PFSK-1 (cell line): Measurements from ENCODE around the gene FOLR2.

Experiments used
- POLR2AphosphoS5 ChIP-seq: IDR thresholded peaks from 2 replicates; pipeline ENCODE4 v1.6.1; 2012; ENCODE audit warnings: low read depth, mild to moderate bottlenecking, control low read depth, low read length, moderate library complexity
- SIN3A ChIP-seq: IDR thresholded peaks from 2 replicates; pipeline ENCODE4 v1.6.1; 2012; ENCODE audit warnings: mild to moderate bottlenecking, low read length, moderate library complexity, borderline replicate concordance; ENCODE audit not compliant: insufficient read depth
- TF ChIP-seq, protein P1 (sequence below), 2 experiments: IDR thresholded peaks; 2 replicates each; pipeline versions ENCODE4 v1.6.1 to v1.8.0; 2011 to 2012; ENCODE audit warnings: low read depth in 2 of 2, low read length in 2 of 2, control low read depth in 1 of 2, inconsistent platforms in 1 of 2, mild to moderate bottlenecking in 1 of 2, moderate library complexity in 1 of 2; ENCODE audit not compliant: insufficient read depth in 1 of 2

DNA sequence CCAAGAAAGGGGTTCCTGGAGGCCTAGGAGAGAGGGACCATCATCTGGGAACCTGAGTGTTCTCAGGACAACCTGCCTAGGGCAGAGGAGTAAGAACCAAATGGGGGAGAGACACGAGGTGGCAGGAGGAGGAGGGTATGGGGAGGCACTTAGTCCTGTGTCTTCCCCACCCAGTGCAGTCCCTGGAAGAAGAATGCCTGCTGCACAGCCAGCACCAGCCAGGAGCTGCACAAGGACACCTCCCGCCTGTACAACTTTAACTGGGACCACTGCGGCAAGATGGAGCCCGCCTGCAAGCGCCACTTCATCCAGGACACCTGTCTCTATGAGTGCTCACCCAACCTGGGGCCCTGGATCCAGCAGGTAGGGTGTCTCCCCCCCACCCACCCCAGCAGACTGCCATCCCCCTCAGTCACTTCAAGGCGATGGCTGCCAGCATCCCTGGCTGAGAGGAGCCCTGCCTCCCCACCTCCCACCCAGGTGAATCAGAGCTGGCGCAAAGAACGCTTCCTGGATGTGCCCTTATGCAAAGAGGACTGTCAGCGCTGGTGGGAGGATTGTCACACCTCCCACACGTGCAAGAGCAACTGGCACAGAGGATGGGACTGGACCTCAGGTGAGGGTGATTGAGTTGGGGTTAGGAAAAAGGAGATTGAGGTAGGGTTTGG is 4.2 kb downstream of the FOLR2 start:
- TF ChIP-seq SIN3A (no peak), POLR2AphosphoS5 (no peak)
- TF ChIP-seq, protein P1, sequence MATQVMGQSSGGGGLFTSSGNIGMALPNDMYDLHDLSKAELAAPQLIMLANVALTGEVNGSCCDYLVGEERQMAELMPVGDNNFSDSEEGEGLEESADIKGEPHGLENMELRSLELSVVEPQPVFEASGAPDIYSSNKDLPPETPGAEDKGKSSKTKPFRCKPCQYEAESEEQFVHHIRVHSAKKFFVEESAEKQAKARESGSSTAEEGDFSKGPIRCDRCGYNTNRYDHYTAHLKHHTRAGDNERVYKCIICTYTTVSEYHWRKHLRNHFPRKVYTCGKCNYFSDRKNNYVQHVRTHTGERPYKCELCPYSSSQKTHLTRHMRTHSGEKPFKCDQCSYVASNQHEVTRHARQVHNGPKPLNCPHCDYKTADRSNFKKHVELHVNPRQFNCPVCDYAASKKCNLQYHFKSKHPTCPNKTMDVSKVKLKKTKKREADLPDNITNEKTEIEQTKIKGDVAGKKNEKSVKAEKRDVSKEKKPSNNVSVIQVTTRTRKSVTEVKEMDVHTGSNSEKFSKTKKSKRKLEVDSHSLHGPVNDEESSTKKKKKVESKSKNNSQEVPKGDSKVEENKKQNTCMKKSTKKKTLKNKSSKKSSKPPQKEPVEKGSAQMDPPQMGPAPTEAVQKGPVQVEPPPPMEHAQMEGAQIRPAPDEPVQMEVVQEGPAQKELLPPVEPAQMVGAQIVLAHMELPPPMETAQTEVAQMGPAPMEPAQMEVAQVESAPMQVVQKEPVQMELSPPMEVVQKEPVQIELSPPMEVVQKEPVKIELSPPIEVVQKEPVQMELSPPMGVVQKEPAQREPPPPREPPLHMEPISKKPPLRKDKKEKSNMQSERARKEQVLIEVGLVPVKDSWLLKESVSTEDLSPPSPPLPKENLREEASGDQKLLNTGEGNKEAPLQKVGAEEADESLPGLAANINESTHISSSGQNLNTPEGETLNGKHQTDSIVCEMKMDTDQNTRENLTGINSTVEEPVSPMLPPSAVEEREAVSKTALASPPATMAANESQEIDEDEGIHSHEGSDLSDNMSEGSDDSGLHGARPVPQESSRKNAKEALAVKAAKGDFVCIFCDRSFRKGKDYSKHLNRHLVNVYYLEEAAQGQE (IDR thresholded peaks at IDR 0.05; ENCODE audit: insufficient read depth in 1 of 2, low read depth in 2 of 2, low read length in 2 of 2): no peak
